ENCODE data around the gene KLK7. TPM values are rescaled to one million over a fixed set of nuclear protein-coding genes. Genes with fewer than 3 reads are reported as not detected.

The KLK7 gene
- total and polyA plus RNA-seq, 10 of the 15 experiments (the other 5 are each of a cell fraction or from before 2014, with no cell fraction given): not detected

- intact Hi-C loops (cut with micrococcal nuclease; ENCODE audit: unreplicated experiment) (no loop called here), in situ Hi-C loops (cut with MboI) (no loop called here)
- H3K4me2 ChIP-seq (ENCODE audit: control insufficient read depth, insufficient read depth): no peak overlapping the region
- H3K9ac ChIP-seq (ENCODE audit: control insufficient read depth, insufficient read depth, low read length): no peak overlapping the region
- H2AFZ ChIP-seq (ENCODE audit: control insufficient read depth, low read depth, low read length): no peak overlapping the region
- no peaks in the 10 kb centered on the region for H3K36me3 ChIP-seq (ENCODE audit: control insufficient read depth in 2 of 2, insufficient read depth in 2 of 2, low read length in 1 of 2)
- SMC1A ChIA-PET (ENCODE audit: uncharacterized antibody, unreplicated experiment): no interaction called here
- FAIRE-seq (no peak), ATAC-seq (no peak), DNase-seq (ENCODE audit: low read depth, low spot score) (no peak)
- H3K4me3 ChIP-seq: no peak overlapping the region
- no TSS peak for BruUV-seq (replicated peaks)
- POLR2A ChIA-PET: no interaction called here
- no peak for TF ChIP-seq NR2F1 (conservative IDR thresholded peaks at IDR 0.05)
- TF ChIP-seq RELB (IDR thresholded peaks at IDR 0.05; ENCODE audit: low read depth): no peak
- no peak for TF ChIP-seq RELA (IDR thresholded peaks at IDR 0.05; ENCODE audit: borderline replicate concordance, partially characterized antibody)
- TF ChIP-seq ETV6 (conservative IDR thresholded peaks at IDR 0.05 in 1 of 2, IDR thresholded peaks at IDR 0.05 in 1 of 2; ENCODE audit: borderline replicate concordance in 1 of 2, low read depth in 1 of 2): no peak
- TF ChIP-seq SMAD5 (IDR thresholded peaks at IDR 0.05; ENCODE audit: low read depth): no peak
- no peak for TF ChIP-seq ZBTB11 (CRISPR knock-in tag; IDR thresholded peaks at IDR 0.05)
- TF ChIP-seq RAD21 (IDR thresholded peaks at IDR 0.05; ENCODE audit: insufficient read depth, low read depth, low read length): no peak
- WGBS (ENCODE audit: insufficient coverage, insufficient replicate concordance, low lambda C conversion rate, missing lambda C conversion rate): 21% methylated on average over 5 of the region's 5 CpGs
- peaks cover 2% of the 10 kb centered on the region; the same call in 1 of the 3 replicates for H3K9me3 ChIP-seq (replicated peaks; ENCODE audit: control insufficient read depth, insufficient read depth, low read length)
- no peaks in the 10 kb centered on the region; a peak in 1 of 4 replicates for H3K27me3 ChIP-seq (replicated peaks in 1 of 2; ENCODE audit: control insufficient read depth in 2 of 2, insufficient read depth in 2 of 2, low read length in 1 of 2)
- no peak overlapping the region for H3K27ac ChIP-seq (ENCODE audit: control insufficient read depth, insufficient read depth)
- H3K79me2 ChIP-seq (ENCODE audit: control insufficient read depth, insufficient read depth, low read length): no peaks in the 10 kb centered on the region
- no peaks in the 10 kb centered on the region for H3K4me1 ChIP-seq (ENCODE audit: control insufficient read depth, insufficient read depth, low read length)
- CTCF ChIA-PET: no interaction called here
- RAD21 ChIA-PET (ENCODE audit: unreplicated experiment): no interaction called here
- no peaks in the 10 kb centered on the region for H4K20me1 ChIP-seq (ENCODE audit: control insufficient read depth, insufficient read depth)
Measured at GRCh38 chr19:50998061-50998460, 14.3 kb upstream of the KLK7 start.
